ENCODE results near the gene CXorf38. TPM values are rescaled to one million over a fixed set of nuclear protein-coding genes. Genes with fewer than 3 reads are reported as not detected.

CXorf38 gene
- total RNA-seq, 1 donor from 2014 or later, result 19.5 TPM

- Mint-ChIP-seq H3K4me3 (ENCODE audit: low read depth) (peak overlapping the region; percentile 90), H3K9me3 (no peaks in the 10 kb centered on the region), H3K27me3 (ENCODE audit: low read depth) (no peaks in the 10 kb centered on the region), H3K36me3 (ENCODE audit: low read depth) (no peaks in the 10 kb centered on the region), H3K4me1 (ENCODE audit: low read depth) (peaks cover 18% of the 10 kb centered on the region), H3K27ac (peak overlapping the region; percentile 90)
- DNase-seq (ENCODE audit: low spot score), result no peak
- intact Hi-C loops (cut with micrococcal nuclease), result loop anchor here (2.0 kb wide), 1 partner anchor 67 kb away; the partner anchor contains the start of gene CXorf38
Measured at GRCh38 chrX:40579900-40580536, 67.3 kb downstream of the CXorf38 start.

- Mint-ChIP-seq H3K4me3 (ENCODE audit: low read depth) (no peak overlapping the region), H3K27me3 (ENCODE audit: low read depth) (no peaks in the 10 kb centered on the region), H3K36me3 (ENCODE audit: low read depth) (no peaks in the 10 kb centered on the region), H3K4me1 (ENCODE audit: low read depth) (peaks cover 18% of the 10 kb centered on the region), H3K9me3 (no peaks in the 10 kb centered on the region), H3K27ac (no peak overlapping the region)
- intact Hi-C loops (cut with micrococcal nuclease), result no loop called here
- DNase-seq (ENCODE audit: low spot score), result no peak
Measured at GRCh38 chrX:40579141-40579540, 68.2 kb downstream of the CXorf38 start.

- H3K27ac Mint-ChIP-seq, result no peak overlapping the region
- H3K36me3 Mint-ChIP-seq (ENCODE audit: low read depth), result no peaks in the 10 kb centered on the region
- no peaks in the 10 kb centered on the region for H3K9me3 Mint-ChIP-seq
- intact Hi-C loops (cut with micrococcal nuclease), result no loop called here
- H3K4me3 Mint-ChIP-seq (ENCODE audit: low read depth), result no peak overlapping the region
- H3K27me3 Mint-ChIP-seq (ENCODE audit: low read depth), result no peaks in the 10 kb centered on the region
- no peak for DNase-seq (ENCODE audit: low spot score)
- peaks cover 13% of the 10 kb centered on the region for H3K4me1 Mint-ChIP-seq (ENCODE audit: low read depth)
Measured at GRCh38 chrX:40578039-40578695, 69.2 kb downstream of the CXorf38 start.

Other genes with a start within 250 kb of the CXorf38 start
- 69.6 and 70.3 TPM in 2 replicates for gene ATP6AP2, start 66.6 kb downstream of the CXorf38 start, total RNA-seq
- gene MPC1L, start 24.1 kb downstream of the CXorf38 start, total RNA-seq, result not detected in 2 replicates
- gene MED14, start 88.0 kb upstream of the CXorf38 start, total RNA-seq, result 37.8 and 44.7 TPM in 2 replicates

Data from activated T-helper 2 cell treated with anti-CD3 and anti-CD28 coated beads, Interferon-gamma antibody, Interleukin-2, Interleukin-4, amounts not matched to agents 10 μg/mL and 5 μg/mL and 100 μg/mL, durations not matched to agents 14 hours and 24 hours and 36 hours (primary cell).